HEK293 (cell line): ENCODE measurements around the gene CAMK2D.

Experiments used
- CTCF ChIA-PET: fragments of 350-600 bp; formaldehyde crosslinking; extraction: SDS; loops from one replicate; lab custom pipeline; 2021; ENCODE audit warnings: antibody characterized with exemption; lab: Yijun Ruan, JAX
- POLR2A ChIA-PET: fragments of 300-600 bp; formaldehyde crosslinking; extraction: SDS; loops from one replicate; lab custom pipeline; 2020; ENCODE audit warnings: antibody characterized with exemption, inconsistent platforms; lab: Yijun Ruan, JAX
- H3K27ac ChIP-seq: fragments of 200-500 bp; sonication (Bioruptor generic); 2 replicates; pipeline ENCODE4 v1.5.1; 2014; ENCODE audit warnings: low read depth, low read length, control low read depth, inconsistent platforms; ENCODE audit errors: extremely low read depth
- H3K36me3 ChIP-seq, 2 experiments: fragments of 200-500 bp in 1 of 2; sonication (Bioruptor generic) in 1 of 2; 1 replicate in 1 of 2; 2 replicates in 1 of 2; pipeline ENCODE4 v1.5.1; 2014 to 2017; ENCODE audit warnings: inconsistent platforms in 2 of 2, low read length in 2 of 2; ENCODE audit not compliant: control insufficient read depth in 2 of 2, insufficient read depth in 1 of 2
- H3K4me1 ChIP-seq: fragments of 200-500 bp; sonication (Bioruptor generic); 2 replicates; pipeline ENCODE4 v1.5.1; 2014; ENCODE audit warnings: mild to moderate bottlenecking, low read length, inconsistent platforms; ENCODE audit not compliant: control insufficient read depth, insufficient read depth
- H3K4me3 ChIP-seq: 2 replicates; pipeline ENCODE4 v1.5.1; 2011; ENCODE audit warnings: low read depth, mild to moderate bottlenecking, control low read depth, low read length, moderate library complexity
- H3K9me3 ChIP-seq: fragments of 200-500 bp; sonication (Bioruptor generic); 2 replicates; pipeline ENCODE4 v1.5.1; 2014; ENCODE audit warnings: low read depth, low read length, inconsistent platforms; ENCODE audit not compliant: control insufficient read depth, insufficient read depth
- FEZF1 ChIP-seq: fragments of 450-650 bp; formaldehyde crosslinking; IDR thresholded peaks from 2 replicates; pipeline ENCODE4 v1.5.1; 2016; ENCODE audit warnings: missing biosample characterization, missing genetic modification characterization
- KLF9 ChIP-seq: fragments of 450-650 bp; formaldehyde crosslinking; IDR thresholded peaks from 2 replicates; pipeline ENCODE4 v1.5.1; 2016; ENCODE audit warnings: missing biosample characterization, missing genetic modification characterization, low read depth
- PRDM10 ChIP-seq: fragments of 450-650 bp; formaldehyde crosslinking; IDR thresholded peaks from 2 replicates; pipeline ENCODE4 v1.5.1; 2016; ENCODE audit warnings: missing biosample characterization, missing genetic modification characterization
- REST ChIP-seq: fragments of 450-650 bp; formaldehyde crosslinking; IDR thresholded peaks from 2 replicates; pipeline ENCODE4 v1.5.1; 2016; ENCODE audit warnings: missing biosample characterization, missing genetic modification characterization
- SP2 ChIP-seq: fragments of 450-650 bp; formaldehyde crosslinking; IDR thresholded peaks from 2 replicates; pipeline ENCODE4 v1.5.1; 2016; ENCODE audit warnings: missing biosample characterization, missing genetic modification characterization
- YY1 ChIP-seq: fragments of 450-650 bp; formaldehyde crosslinking; IDR thresholded peaks from 2 replicates; pipeline ENCODE4 v1.5.1; 2018; ENCODE audit warnings: missing biosample characterization, missing genetic modification characterization
- ZFP3 ChIP-seq: fragments of 450-650 bp; formaldehyde crosslinking; IDR thresholded peaks from 2 replicates; pipeline ENCODE4 v1.5.1; 2016; ENCODE audit warnings: low read depth, missing biosample characterization, missing genetic modification characterization
- ZNF19 ChIP-seq: fragments of 450-650 bp; formaldehyde crosslinking; IDR thresholded peaks from 2 replicates; pipeline ENCODE4; 2016; ENCODE audit warnings: missing biosample characterization, missing genetic modification characterization, low read depth
- ZNF362 ChIP-seq: fragments of 450-650 bp; formaldehyde crosslinking; IDR thresholded peaks from 2 replicates; pipeline ENCODE4 v1.5.1; 2016; ENCODE audit warnings: missing biosample characterization, missing genetic modification characterization
- ZNF449 ChIP-seq: fragments of 450-650 bp; formaldehyde crosslinking; IDR thresholded peaks from 2 replicates; pipeline ENCODE4 v1.5.1; 2017; ENCODE audit warnings: missing biosample characterization, mild to moderate bottlenecking, missing genetic modification characterization, moderate library complexity
- ZNF660 ChIP-seq: fragments of 450-650 bp; IDR thresholded peaks from 2 replicates; pipeline ENCODE4 v1.5.1; 2018; ENCODE audit warnings: missing biosample characterization, mild to moderate bottlenecking, missing genetic modification characterization
- ZNF792 ChIP-seq: fragments of 450-650 bp; formaldehyde crosslinking; IDR thresholded peaks from 2 replicates; pipeline ENCODE4 v1.5.1; 2016; ENCODE audit warnings: missing biosample characterization, missing genetic modification characterization
- ZSCAN30 ChIP-seq: fragments of 450-650 bp; IDR thresholded peaks from 2 replicates; pipeline ENCODE4 v1.5.1; 2018; ENCODE audit warnings: missing biosample characterization, mild to moderate bottlenecking, missing genetic modification characterization, moderate library complexity

CAMK2D gene

GRCh38 chr4:113691676-113692075, 69.9 kb downstream of the CAMK2D start:
- Histone ChIP-seq H3K4me3 (no peak overlapping the region), H3K9me3 (no peaks in the 10 kb centered on the region), H3K4me1 (peaks cover 15% of the 10 kb centered on the region), H3K27ac (no peak overlapping the region), H3K36me3 (no peaks in the 10 kb centered on the region)
- ChIA-PET POLR2A (no interaction called here), CTCF (no interaction called here)
- TF ChIP-seq ZSCAN30 (tag by site-specific recombination) (no peak), ZNF19 (no peak), ZNF449 (tag by site-specific recombination) (no peak), ZNF792 (tag by site-specific recombination) (no peak), YY1 (tag by site-specific recombination) (no peak), PRDM10 (tag by site-specific recombination) (no peak), REST (tag by site-specific recombination) (no peak), SP2 (tag by site-specific recombination) (no peak), FEZF1 (no peak), KLF9 (tag by site-specific recombination) (no peak), ZNF660 (tag by site-specific recombination) (no peak), ZNF362 (tag by site-specific recombination) (no peak)

GRCh38 chr4:113689394-113689793, 72.1 kb downstream of the CAMK2D start:
- Histone ChIP-seq H3K4me3 (no peak overlapping the region), H3K36me3 (no peaks in the 10 kb centered on the region), H3K27ac (no peak overlapping the region), H3K9me3 (no peaks in the 10 kb centered on the region), H3K4me1 (peaks cover 10% of the 10 kb centered on the region)
- POLR2A ChIA-PET = no interaction called here
- CTCF ChIA-PET = no interaction called here
- no peak for TF ChIP-seq ZFP3 (tag by site-specific recombination)
